Testis (tissue), 2 donors: Measurements from ENCODE around the gene MAEA.

Source experiments
- POLR2A ChIP-seq: fragments of 450-650 bp; IDR thresholded peaks from one replicate; pipeline ENCODE4 v1.6.1; 2017; ENCODE audit warnings: antibody characterized with exemption, mild to moderate bottlenecking, moderate library complexity
- TF ChIP-seq, protein P1 (sequence below), 3 experiments: fragments of 450-650 bp in 2 of 3; fragments of 200-600 bp in 1 of 3; sonication (generic) in 1 of 3; IDR thresholded peaks; one replicate each; pipeline ENCODE4 v1.5.1; 2016 to 2019; ENCODE audit warnings: antibody characterized with exemption in 3 of 3, mild to moderate bottlenecking in 2 of 3, moderate library complexity in 1 of 3

DNA sequence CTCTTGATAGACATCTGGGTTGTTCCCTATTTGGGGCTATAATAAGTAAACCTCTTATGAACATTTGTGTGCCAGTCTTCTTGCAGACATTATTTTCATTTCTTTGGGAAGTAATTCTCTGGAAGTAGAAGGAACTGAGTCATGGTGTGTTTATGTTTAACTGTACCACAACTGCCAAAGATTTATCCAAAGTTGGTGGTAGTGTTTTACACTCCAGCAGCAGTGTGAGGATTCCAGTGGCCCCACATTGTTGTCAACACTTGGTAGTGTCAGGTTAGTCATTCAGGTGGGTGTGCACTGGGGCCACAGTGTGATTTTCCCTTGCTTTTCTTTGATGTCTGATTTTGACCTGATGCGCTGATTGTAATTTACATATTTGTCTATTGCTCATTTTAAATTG is 52.3 kb downstream of the MAEA start:
- TF ChIP-seq, protein P1, sequence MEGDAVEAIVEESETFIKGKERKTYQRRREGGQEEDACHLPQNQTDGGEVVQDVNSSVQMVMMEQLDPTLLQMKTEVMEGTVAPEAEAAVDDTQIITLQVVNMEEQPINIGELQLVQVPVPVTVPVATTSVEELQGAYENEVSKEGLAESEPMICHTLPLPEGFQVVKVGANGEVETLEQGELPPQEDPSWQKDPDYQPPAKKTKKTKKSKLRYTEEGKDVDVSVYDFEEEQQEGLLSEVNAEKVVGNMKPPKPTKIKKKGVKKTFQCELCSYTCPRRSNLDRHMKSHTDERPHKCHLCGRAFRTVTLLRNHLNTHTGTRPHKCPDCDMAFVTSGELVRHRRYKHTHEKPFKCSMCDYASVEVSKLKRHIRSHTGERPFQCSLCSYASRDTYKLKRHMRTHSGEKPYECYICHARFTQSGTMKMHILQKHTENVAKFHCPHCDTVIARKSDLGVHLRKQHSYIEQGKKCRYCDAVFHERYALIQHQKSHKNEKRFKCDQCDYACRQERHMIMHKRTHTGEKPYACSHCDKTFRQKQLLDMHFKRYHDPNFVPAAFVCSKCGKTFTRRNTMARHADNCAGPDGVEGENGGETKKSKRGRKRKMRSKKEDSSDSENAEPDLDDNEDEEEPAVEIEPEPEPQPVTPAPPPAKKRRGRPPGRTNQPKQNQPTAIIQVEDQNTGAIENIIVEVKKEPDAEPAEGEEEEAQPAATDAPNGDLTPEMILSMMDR (IDR thresholded peaks at IDR 0.05): no peak
- TF ChIP-seq POLR2A: no peak
